Nephron (organoid): ENCODE results near the gene LRWD1.
"Not testable (repeated sequence)": the region's sequence is repeated elsewhere in the genome, so short reads cannot be mapped to it uniquely, and the experiment has no call there.

Experiments
- H3K27ac Mint-ChIP-seq, 3 experiments: 2 replicates each; pipeline ENCODE4 v1.8.0; 2020; ENCODE audit warnings: mixed read lengths in 3 of 3, mild to moderate bottlenecking in 2 of 3, moderate library complexity in 1 of 3
- H3K27me3 Mint-ChIP-seq: 2 replicates; pipeline ENCODE4 v1.8.0; 2021; ENCODE audit warnings: low read depth, mild to moderate bottlenecking, moderate library complexity, mixed read lengths
- H3K36me3 Mint-ChIP-seq: 2 replicates; pipeline ENCODE4 v1.8.0; 2020; ENCODE audit warnings: low read depth, mixed read lengths
- H3K4me1 Mint-ChIP-seq: 2 replicates; pipeline ENCODE4 v1.8.0; 2020; ENCODE audit warnings: mixed read lengths
- H3K4me3 Mint-ChIP-seq, 3 experiments: 2 replicates each; pipeline ENCODE4 v1.8.0; 2020; ENCODE audit warnings: mild to moderate bottlenecking in 3 of 3, mixed read lengths in 3 of 3, moderate library complexity in 2 of 3
- H3K9me3 Mint-ChIP-seq: 2 replicates; pipeline ENCODE4 v1.8.0; 2020; ENCODE audit warnings: mixed read lengths
- TF ChIP-seq, protein P1 (sequence below), 3 experiments: fragments of 200-600 bp; sonication (generic); IDR thresholded peaks; one replicate each; pipeline ENCODE4 v1.5.0; 2021; ENCODE audit warnings: antibody characterized with exemption in 3 of 3; ENCODE audit not compliant: unreplicated experiment in 3 of 3

Gene LRWD1

DNA sequence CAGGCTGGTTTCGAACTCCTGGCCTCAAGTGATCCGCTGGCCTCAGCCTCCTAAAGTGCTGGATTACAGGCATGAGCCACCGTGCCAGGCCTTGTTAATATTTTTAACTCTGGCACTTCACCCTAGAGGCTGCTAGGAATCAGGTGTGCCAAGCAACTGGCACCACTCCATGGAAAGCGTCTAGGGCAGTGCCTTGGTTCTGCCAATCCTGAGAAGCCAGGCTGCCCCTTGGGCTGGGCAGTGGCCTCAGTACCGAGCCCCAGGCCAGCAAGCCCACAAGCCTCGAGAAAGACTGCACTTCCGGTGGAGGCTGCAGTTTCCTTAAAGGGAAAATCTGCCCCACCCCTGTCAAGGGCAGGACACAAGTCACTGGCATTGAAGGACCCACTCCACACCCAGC is 11.5 kb upstream of the LRWD1 start:
- Mint-ChIP-seq H3K27ac (no peak overlapping the region), H3K36me3 (peaks cover 16% of the 10 kb centered on the region), H3K4me1 (no peaks in the 10 kb centered on the region), H3K4me3 (no peak overlapping the region), H3K9me3 (no peaks in the 10 kb centered on the region), H3K27me3 (no peaks in the 10 kb centered on the region)
- TF ChIP-seq, protein P1, sequence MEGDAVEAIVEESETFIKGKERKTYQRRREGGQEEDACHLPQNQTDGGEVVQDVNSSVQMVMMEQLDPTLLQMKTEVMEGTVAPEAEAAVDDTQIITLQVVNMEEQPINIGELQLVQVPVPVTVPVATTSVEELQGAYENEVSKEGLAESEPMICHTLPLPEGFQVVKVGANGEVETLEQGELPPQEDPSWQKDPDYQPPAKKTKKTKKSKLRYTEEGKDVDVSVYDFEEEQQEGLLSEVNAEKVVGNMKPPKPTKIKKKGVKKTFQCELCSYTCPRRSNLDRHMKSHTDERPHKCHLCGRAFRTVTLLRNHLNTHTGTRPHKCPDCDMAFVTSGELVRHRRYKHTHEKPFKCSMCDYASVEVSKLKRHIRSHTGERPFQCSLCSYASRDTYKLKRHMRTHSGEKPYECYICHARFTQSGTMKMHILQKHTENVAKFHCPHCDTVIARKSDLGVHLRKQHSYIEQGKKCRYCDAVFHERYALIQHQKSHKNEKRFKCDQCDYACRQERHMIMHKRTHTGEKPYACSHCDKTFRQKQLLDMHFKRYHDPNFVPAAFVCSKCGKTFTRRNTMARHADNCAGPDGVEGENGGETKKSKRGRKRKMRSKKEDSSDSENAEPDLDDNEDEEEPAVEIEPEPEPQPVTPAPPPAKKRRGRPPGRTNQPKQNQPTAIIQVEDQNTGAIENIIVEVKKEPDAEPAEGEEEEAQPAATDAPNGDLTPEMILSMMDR (IDR thresholded peaks at IDR 0.05; ENCODE audit: unreplicated experiment in 3 of 3), result no peak

DNA sequence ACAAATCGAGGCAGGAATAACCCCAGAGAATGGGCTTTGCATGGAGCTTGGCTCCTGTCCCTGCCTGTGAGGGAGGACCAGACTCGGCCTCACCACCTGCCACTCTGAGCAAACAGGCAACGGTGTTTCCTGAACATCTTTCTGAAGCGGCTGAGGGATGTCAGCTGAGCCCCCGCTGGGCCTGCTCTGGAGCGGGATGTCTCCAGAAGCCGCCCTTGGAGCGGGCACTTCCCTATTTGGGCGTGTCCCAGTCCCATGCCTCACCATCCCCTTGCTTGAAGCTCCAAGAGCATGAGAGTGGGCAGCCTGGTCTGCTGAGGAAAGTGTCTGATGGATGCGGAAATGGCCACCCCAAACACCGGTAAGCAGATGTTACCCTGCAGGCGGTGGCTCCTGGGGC is 10.3 kb upstream of the LRWD1 start:
- H3K27me3 Mint-ChIP-seq, result no peaks in the 10 kb centered on the region
- TF ChIP-seq, protein P1 (IDR thresholded peaks at IDR 0.05; ENCODE audit: unreplicated experiment in 3 of 3), result no peak
- H3K4me3 Mint-ChIP-seq, result no peak overlapping the region
- H3K4me1 Mint-ChIP-seq, result no peaks in the 10 kb centered on the region
- H3K27ac Mint-ChIP-seq, result no peak overlapping the region
- peaks cover 13% of the 10 kb centered on the region for H3K36me3 Mint-ChIP-seq
- H3K9me3 Mint-ChIP-seq, result no peaks in the 10 kb centered on the region

DNA sequence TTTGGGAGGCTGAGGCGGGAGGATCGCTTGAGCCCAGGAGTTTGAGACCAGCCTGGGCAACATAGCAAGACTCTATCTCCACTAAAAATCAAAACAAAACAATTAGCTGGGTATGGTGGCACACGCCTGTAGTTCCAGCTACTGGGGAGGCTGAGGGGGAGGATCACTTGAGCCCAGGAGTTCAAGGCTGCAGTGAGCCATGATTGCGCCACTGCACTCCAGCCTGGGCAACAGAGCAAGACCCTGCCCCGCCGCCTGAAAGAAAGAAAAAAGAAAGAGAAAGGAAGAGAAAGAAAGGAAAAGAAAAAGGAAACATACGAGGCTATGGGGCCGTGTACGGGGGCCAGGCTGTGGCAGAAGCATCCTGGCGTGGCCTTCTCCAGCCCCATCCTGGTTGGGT is 9.9 kb upstream of the LRWD1 start:
- H3K27me3 Mint-ChIP-seq, H3K9me3 Mint-ChIP-seq, H3K4me3 Mint-ChIP-seq, H3K4me1 Mint-ChIP-seq, H3K27ac Mint-ChIP-seq: not testable (repeated sequence)
- peaks cover 13% of the 10 kb centered on the region for H3K36me3 Mint-ChIP-seq

GRCh38 chr7:102455596-102455995 is 9.2 kb upstream of the LRWD1 start:
- no peak overlapping the region for H3K27ac Mint-ChIP-seq
- H3K4me1 Mint-ChIP-seq, result no peaks in the 10 kb centered on the region
- no peaks in the 10 kb centered on the region for H3K27me3 Mint-ChIP-seq
- peaks cover 14% of the 10 kb centered on the region for H3K36me3 Mint-ChIP-seq
- no peak overlapping the region for H3K4me3 Mint-ChIP-seq
- TF ChIP-seq, protein P1 (IDR thresholded peaks at IDR 0.05; ENCODE audit: unreplicated experiment in 3 of 3), result no peak
- H3K9me3 Mint-ChIP-seq, result no peaks in the 10 kb centered on the region

DNA sequence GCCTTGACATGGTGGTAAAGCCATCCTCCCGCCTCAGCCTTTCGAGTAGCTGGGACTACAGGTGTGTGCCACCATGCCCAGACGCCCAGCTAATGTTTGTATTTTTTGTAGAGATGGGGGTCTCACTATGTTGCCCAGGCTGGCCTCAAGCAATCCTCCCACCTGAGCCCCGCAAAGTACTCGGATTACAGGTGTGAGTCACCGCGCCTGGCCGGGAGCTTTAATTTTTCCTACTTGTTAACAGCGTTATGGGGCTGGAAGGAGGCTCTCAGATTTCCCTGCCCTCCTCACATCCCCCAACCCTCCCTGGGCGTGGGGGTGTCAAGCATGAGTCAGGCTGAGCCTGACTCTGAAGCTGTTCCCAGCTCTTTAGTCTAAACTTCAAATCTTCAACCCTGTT is 8.5 kb upstream of the LRWD1 start:
- Mint-ChIP-seq H3K4me1 (no peaks in the 10 kb centered on the region), H3K27ac (no peak overlapping the region), H3K27me3 (no peaks in the 10 kb centered on the region), H3K36me3 (peaks cover 16% of the 10 kb centered on the region), H3K4me3 (no peak overlapping the region), H3K9me3 (no peaks in the 10 kb centered on the region)
- TF ChIP-seq, protein P1 (IDR thresholded peaks at IDR 0.05; ENCODE audit: unreplicated experiment in 3 of 3), result no peak

DNA sequence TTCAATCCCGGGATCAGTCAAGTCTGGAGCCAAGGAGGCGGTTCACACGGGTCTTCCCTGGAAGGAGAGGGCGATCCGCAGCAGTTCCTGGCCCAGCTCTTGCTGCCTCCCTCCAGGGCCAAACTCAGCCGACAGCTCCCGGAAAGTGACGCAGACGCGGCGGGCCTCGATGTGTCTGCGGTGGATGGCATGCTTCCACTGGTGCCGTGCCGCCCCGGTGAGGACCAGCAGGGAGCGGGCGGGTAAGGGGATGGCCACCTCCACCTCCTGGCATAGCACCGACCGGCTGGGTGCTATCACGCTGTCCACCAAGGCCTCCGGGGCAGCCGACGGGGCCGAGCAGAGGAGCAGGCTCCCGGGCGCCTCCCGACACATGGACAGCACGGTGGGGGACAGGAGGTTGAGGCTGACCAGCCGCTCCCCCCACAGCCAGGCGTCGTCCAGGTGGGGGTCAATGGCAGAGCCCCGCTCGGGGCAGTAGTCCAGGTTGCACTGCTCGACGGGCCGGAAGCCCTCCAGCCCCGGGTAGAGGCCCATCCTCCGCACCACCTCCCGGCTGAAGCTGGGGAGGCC is 7.3 kb upstream of the LRWD1 start:
- H3K4me3 Mint-ChIP-seq, result no peak overlapping the region
- H3K9me3 Mint-ChIP-seq, result no peaks in the 10 kb centered on the region
- peaks cover 17% of the 10 kb centered on the region for H3K36me3 Mint-ChIP-seq
- H3K4me1 Mint-ChIP-seq, result no peaks in the 10 kb centered on the region
- TF ChIP-seq, protein P1 (IDR thresholded peaks at IDR 0.05; ENCODE audit: unreplicated experiment in 3 of 3), result no peak
- no peak overlapping the region for H3K27ac Mint-ChIP-seq
- no peaks in the 10 kb centered on the region for H3K27me3 Mint-ChIP-seq
